ENCODE results near the gene PCNX1.

PCNX1 gene

GRCh38 chr14:70889555-70889954 is 17.7 kb upstream of the PCNX1 start:
- no peak for DNase-seq

GRCh38 chr14:70890826-70891659 is 16.2 kb upstream of the PCNX1 start:
- no peak for DNase-seq

- DNase-seq = no peak
These were observed 15.5 kb upstream of the PCNX1 start for GRCh38 chr14:70891737-70892136.

GRCh38 chr14:70893062-70893845 is 14.0 kb upstream of the PCNX1 start:
- DNase-seq = no peak

- no peak for DNase-seq
These were observed 13.4 kb upstream of the PCNX1 start for GRCh38 chr14:70893858-70894291.

GRCh38 chr14:70894868-70895267 is 12.4 kb upstream of the PCNX1 start:
- DNase-seq = no peak

- DNase-seq = no peak
These were observed 10.9 kb upstream of the PCNX1 start for GRCh38 chr14:70896317-70896716.

GRCh38 chr14:70896981-70897380 is 10.3 kb upstream of the PCNX1 start:
- no peak for DNase-seq

- no peak for DNase-seq
These were observed 9.8 kb upstream of the PCNX1 start for GRCh38 chr14:70897464-70897863.

- DNase-seq = no peak
These were observed 9.0 kb upstream of the PCNX1 start for GRCh38 chr14:70898111-70898745.

- DNase-seq = no peak
These were observed 6.0 kb upstream of the PCNX1 start for GRCh38 chr14:70901269-70901668.

- no peak for DNase-seq
These were observed 5.1 kb upstream of the PCNX1 start for GRCh38 chr14:70902184-70902583.

- DNase-seq = no peak
These were observed 2.9 kb upstream of the PCNX1 start for GRCh38 chr14:70904373-70904772.

- no peak for DNase-seq
These were observed 2.0 kb upstream of the PCNX1 start for GRCh38 chr14:70905301-70905700.

GRCh38 chr14:70906793-70907175 is 475 bp upstream of the PCNX1 start:
- no peak for DNase-seq

- peak; percentile 53 for DNase-seq
These were observed 1.0 kb downstream of the PCNX1 start for GRCh38 chr14:70907996-70908934.

- DNase-seq = no peak
These were observed 1.8 kb downstream of the PCNX1 start for GRCh38 chr14:70908935-70909641.

GRCh38 chr14:70909733-70910614 is 2.7 kb downstream of the PCNX1 start:
- DNase-seq = no peak

GRCh38 chr14:70915415-70915814 is 8.2 kb downstream of the PCNX1 start:
- DNase-seq = no peak

- no peak for DNase-seq
These were observed 9.0 kb downstream of the PCNX1 start for GRCh38 chr14:70916300-70916699.

- DNase-seq = no peak
These were observed 9.5 kb downstream of the PCNX1 start for GRCh38 chr14:70916799-70917198.

All from CD4-positive, alpha-beta T cell treated with Interleukin-21 for 1 hour (primary cell).